Ascending aorta (tissue), 2 donors: ENCODE measurements around the gene CHAF1B. TPM values are rescaled to one million over a fixed set of nuclear protein-coding genes. Genes with fewer than 3 reads are reported as not detected.
A peak's percentile ranks its signal among the peaks of the same experiment; 100 is the strongest.

ENCODE experiments used
- DNase-seq, 2 donors: peaks; one replicate each; pipeline ENCODE4 v3.0.0-alpha.2; 2019; ENCODE audit warnings: low spot score in 2 of 2
- H3K27ac ChIP-seq, 2 donors: fragments of 200-600 bp; sonication (generic); one replicate each; pipeline ENCODE4 v1.5.1; 2016 to 2017; ENCODE audit warnings: mild to moderate bottlenecking in 1 of 2
- H3K27me3 ChIP-seq: fragments of 200-600 bp; sonication (generic); one replicate; pipeline ENCODE4 v1.5.1; 2017
- H3K36me3 ChIP-seq, 2 donors: fragments of 200-600 bp; sonication (generic); one replicate each; pipeline ENCODE4 v1.5.1; 2016
- H3K4me1 ChIP-seq, 2 donors: fragments of 200-600 bp; sonication (generic); one replicate each; pipeline ENCODE4 v1.5.1; 2016 to 2017; ENCODE audit warnings: mild to moderate bottlenecking in 1 of 2
- H3K4me3 ChIP-seq, 2 donors: fragments of 200-600 bp; sonication (generic); one replicate each; pipeline ENCODE4 v1.5.1; 2016 to 2017; ENCODE audit warnings: mild to moderate bottlenecking in 1 of 2
- H3K9me3 ChIP-seq, 2 donors: fragments of 200-600 bp; sonication (generic); one replicate each; pipeline ENCODE4 v1.5.1; 2016
- CTCF ChIP-seq, 3 experiments: fragments of 200-600 bp in 2 of 3; fragments of 450-650 bp in 1 of 3; sonication (generic) in 2 of 3; IDR thresholded peaks; one replicate each; pipeline ENCODE4 v1.5.1; 2016 to 2019; ENCODE audit warnings: antibody characterized with exemption in 3 of 3, mild to moderate bottlenecking in 1 of 3, moderate library complexity in 1 of 3
- intact Hi-C: fragments of 100-400 bp; cut with DNase I; formaldehyde crosslinking; loops from one replicate; pipeline ENCODE4 v1.15.1; 2023
- total RNA-seq: library from RNA; depleted of rRNA; stranded (reverse); fragments of >200 nt; gene quantifications from one replicate; pipeline ENCODE4 v1.1.0, GENCODE V29; 2016

CHAF1B gene
- total RNA-seq, 1 donor from 2014 or later, result 0.43 TPM

- intact Hi-C loops, result no loop called here
- Histone ChIP-seq H3K4me3 (no peak overlapping the region), H3K27me3 (no peaks in the 10 kb centered on the region), H3K27ac (no peak overlapping the region), H3K36me3 (peaks cover 35 to 72% of the 10 kb centered on the region in 2 donors), H3K4me1 (no peaks in the 10 kb centered on the region), H3K9me3 (no peaks in the 10 kb centered on the region)
- DNase-seq, result no peak
- no peak for TF ChIP-seq CTCF (IDR thresholded peaks at IDR 0.05)
Observed at GRCh38 chr21:36347962-36348328, 37.2 kb upstream of the CHAF1B start.

GRCh38 chr21:36349315-36349714 is 35.9 kb upstream of the CHAF1B start:
- H3K27ac ChIP-seq, result no peak overlapping the region
- peaks cover 26 to 65% of the 10 kb centered on the region in 2 donors for H3K36me3 ChIP-seq
- no peak for DNase-seq
- H3K4me1 ChIP-seq, result no peaks in the 10 kb centered on the region
- no peak for TF ChIP-seq CTCF (IDR thresholded peaks at IDR 0.05)
- no peak overlapping the region for H3K4me3 ChIP-seq
- H3K27me3 ChIP-seq, result no peaks in the 10 kb centered on the region
- intact Hi-C loops, result no loop called here
- no peaks in the 10 kb centered on the region for H3K9me3 ChIP-seq

GRCh38 chr21:36350282-36350910 is 34.8 kb upstream of the CHAF1B start:
- Histone ChIP-seq H3K27me3 (no peaks in the 10 kb centered on the region), H3K9me3 (no peaks in the 10 kb centered on the region), H3K27ac (peak overlapping the region; percentile 17 to 32), H3K4me3 (no peak overlapping the region), H3K36me3 (peaks cover 24 to 65% of the 10 kb centered on the region in 2 donors), H3K4me1 (no peaks in the 10 kb centered on the region)
- no peak for TF ChIP-seq CTCF (IDR thresholded peaks at IDR 0.05)
- DNase-seq, result no peak
- intact Hi-C loops, result no loop called here

GRCh38 chr21:36354918-36355680 is 30.1 kb upstream of the CHAF1B start:
- H3K27ac ChIP-seq, result no peak overlapping the region
- DNase-seq, result no peak
- H3K36me3 ChIP-seq, result peaks cover 33 to 62% of the 10 kb centered on the region in 2 donors
- no peak overlapping the region for H3K4me3 ChIP-seq
- no peaks in the 10 kb centered on the region for H3K4me1 ChIP-seq
- no peaks in the 10 kb centered on the region for H3K27me3 ChIP-seq
- no peak for TF ChIP-seq CTCF (IDR thresholded peaks at IDR 0.05)
- intact Hi-C loops, result no loop called here
- H3K9me3 ChIP-seq, result no peaks in the 10 kb centered on the region

- intact Hi-C loops, result no loop called here
- Histone ChIP-seq H3K36me3 (peaks cover 41 to 69% of the 10 kb centered on the region in 2 donors), H3K27ac (no peak overlapping the region), H3K27me3 (no peaks in the 10 kb centered on the region), H3K4me3 (no peak overlapping the region), H3K4me1 (no peaks in the 10 kb centered on the region), H3K9me3 (no peaks in the 10 kb centered on the region)
- TF ChIP-seq CTCF (IDR thresholded peaks at IDR 0.05), result no peak
- no peak for DNase-seq
Observed at GRCh38 chr21:36355868-36356267, 29.3 kb upstream of the CHAF1B start.
